NCI-H524 (cell line): ENCODE data around the gene RAP1GDS1.
"Not testable (repeated sequence)": the region's sequence is repeated elsewhere in the genome, so short reads cannot be mapped to it uniquely, and the experiment has no call there.

Source experiments
- DNase-seq, 2 experiments: peaks; one replicate each; lab custom pipeline; 2025; lab: John Stamatoyannopoulos, UW

The RAP1GDS1 gene

GRCh38 chr4:98434816-98435215, 173.6 kb downstream of the RAP1GDS1 start:
- no peak for DNase-seq

GRCh38 chr4:98444371-98444770, 183.2 kb downstream of the RAP1GDS1 start:
- DNase-seq, result no peak

DNA sequence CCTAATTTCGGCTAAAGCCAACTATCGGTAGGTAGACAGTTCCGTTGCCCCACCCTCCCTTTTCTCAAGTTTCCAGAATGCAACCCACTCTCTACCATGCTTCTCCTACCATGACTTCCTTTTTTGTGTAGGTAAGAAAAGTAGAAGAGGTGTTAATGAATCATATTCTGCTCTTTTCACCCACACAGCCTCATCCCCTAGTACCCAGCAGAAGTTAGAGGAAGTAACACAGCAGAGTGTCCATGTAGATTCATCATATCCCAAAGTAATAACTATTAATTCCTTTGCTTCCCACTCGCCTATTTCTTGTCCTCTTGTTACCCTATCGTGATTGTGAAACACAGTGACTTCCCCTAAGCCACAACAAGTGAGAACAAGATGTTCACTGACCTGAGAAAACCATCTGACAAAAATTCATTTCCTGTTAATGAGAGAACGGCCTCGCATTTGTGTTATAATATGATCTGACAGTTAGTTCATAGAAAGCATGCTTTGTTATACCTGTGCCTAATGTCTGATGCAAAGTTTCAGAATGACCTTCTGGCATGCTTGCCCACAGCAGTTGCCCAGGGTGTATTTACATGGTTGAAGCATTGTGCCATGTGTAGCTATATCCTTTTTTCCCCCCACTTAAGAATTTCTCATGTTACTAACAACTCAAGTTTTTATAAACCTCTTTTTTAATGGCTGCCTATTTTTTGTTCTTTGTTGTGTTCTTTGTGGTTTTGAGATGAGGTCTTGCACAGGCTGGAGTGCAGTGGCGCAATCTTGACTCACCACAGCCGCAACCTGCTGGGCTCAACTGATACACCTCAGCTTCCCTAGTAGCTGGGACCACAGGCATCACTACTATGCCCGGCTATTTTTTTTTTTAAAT, 185.6 kb downstream of the RAP1GDS1 start:
- no peak for DNase-seq

DNA sequence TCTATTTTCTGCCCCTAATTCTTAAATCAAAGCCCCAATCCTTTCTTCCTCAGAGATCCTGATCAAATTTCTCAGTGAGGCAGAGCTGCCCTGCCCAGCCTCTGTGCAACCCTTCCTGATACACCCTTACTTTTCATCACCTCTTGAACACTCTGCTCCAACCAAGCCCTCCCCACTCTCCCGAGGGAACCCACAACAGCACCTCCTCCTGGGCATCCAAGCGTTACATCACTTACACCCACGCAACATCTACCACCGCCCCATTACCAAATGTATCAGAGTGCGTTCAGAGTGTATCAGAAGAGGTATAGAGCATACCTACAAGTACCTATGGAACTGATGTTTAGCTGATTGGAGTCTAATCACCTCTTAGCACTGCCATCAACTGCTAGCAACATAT, 186.5 kb downstream of the RAP1GDS1 start:
- DNase-seq, result no peak

- peak; percentile 4 to 70 for DNase-seq
Observed at GRCh38 chr4:98448908-98449307, 187.7 kb downstream of the RAP1GDS1 start.

DNA sequence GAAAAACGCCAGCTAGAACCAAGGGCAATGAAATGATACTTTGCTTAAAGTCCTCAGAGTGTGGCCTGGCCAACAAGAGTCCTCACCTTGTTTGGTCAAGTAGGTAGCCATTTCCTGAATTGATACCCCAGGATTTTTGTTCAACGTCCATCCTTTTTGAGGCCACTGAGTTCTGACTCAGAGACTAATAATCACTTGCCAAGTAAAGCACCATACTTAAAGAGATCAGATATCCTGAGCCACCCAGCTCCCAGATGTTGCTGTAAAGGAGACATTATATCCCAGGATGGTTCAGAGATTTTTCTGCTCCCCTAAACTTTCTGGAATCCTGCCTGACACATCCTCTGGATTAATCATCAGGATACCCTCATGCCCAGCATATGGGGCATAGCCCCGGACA, 190.9 kb downstream of the RAP1GDS1 start:
- DNase-seq, result peak in 1 of 2 experiments; percentile 4

DNA sequence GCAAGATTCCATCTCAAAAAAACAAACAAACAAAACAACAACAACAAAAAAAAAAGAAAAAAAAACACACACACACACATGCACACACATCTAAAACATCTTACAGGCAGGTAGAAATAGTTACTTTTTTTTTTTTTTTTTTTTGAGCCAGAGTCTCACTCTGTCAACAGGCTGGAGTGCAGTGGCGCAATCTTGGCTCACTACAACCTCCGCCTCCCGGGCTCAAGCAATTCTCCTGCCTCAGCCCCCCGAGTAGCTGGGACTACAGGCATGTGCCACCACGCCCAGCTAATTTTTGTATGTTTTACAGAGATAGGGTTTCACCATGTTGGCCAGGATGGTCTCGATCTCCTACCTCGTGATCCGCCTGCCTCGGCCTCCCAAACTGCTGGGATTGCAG, 196.2 kb downstream of the RAP1GDS1 start:
- not testable (repeated sequence) for DNase-seq

GRCh38 chr4:98461121-98461865, 200.1 kb downstream of the RAP1GDS1 start:
- DNase-seq, result not testable (repeated sequence)

GRCh38 chr4:98462487-98462886, 201.3 kb downstream of the RAP1GDS1 start:
- DNase-seq, result no peak

DNA sequence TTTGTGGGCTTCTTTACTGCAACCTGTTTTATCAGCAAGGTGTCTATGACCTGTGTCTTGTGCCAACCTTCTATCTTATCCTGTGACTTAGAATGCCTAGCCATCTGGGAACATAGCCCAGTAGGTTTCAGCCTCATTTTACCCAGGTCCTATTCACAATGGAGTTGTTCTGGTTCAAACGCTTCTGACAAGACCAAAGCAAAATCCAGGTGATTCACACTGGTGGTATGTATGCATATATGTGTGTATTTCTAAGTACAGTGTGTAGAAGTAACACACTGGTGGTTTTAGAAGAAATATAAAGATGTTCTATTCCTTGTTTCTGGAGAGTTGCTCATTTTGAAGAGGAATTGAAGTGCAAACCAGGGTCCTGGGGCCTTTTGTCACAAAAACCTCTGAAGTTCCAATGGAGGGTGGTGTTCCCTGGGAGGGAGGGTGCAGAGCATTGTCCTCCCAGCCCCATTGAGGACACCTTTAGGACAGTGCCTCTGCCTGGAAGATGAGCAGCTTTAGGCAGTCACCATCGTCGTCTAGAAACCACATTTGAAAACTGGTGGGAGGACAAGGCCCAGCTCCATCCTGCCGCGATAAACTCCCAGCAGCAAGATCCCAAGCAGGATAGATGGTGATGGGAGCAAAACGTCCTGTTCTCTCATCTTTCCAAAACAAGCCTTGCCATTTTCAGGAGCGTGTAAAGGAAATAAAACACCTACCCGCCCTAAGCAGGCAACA, 205.8 kb downstream of the RAP1GDS1 start:
- no peak for DNase-seq

DNA sequence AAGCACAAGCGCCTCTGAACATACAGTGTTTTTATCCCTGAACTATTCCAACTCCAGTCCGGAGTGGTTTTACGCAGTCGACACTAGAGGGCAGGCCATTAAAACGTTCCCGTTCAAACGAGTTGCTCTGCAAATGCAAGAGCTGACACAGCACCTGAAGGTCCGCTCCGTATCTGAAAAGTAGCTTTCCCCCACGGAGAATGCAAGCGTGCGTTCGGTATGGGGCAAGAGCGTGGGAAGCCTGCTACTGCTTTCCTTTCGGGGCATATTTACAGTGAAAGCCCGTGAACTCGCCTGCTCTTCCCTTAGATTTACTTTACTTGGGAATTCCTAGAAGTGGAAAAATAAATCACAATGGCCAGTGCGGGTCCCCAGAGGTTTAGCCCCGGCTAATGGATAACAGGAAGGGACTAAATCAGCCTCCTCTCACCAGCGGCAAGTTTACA, 206.5 kb downstream of the RAP1GDS1 start:
- peak; percentile 50 to 73 for DNase-seq

- DNase-seq, result no peak
Observed at GRCh38 chr4:98468709-98469108, 207.5 kb downstream of the RAP1GDS1 start.

GRCh38 chr4:98469771-98470170, 208.6 kb downstream of the RAP1GDS1 start:
- DNase-seq, result no peak

DNA sequence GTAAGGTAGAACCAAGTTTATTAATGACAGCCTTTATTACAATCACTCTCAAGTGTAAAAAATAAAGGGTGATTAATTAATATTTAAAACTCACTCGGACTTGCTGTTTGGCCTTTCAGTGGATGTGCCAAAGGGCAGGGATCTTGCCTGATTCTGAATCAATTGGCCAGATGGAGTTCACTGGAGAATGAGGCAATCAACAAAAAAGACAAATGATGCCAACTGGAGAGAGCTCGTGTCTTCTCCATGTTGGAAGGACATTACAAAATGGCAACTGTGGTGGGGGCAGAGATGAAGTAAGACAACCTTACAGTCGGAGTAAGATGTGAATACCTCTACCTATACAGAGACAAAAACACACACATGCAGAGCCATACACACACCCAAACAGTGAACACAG, 209.2 kb downstream of the RAP1GDS1 start:
- DNase-seq, result no peak

GRCh38 chr4:98470831-98471230, 209.6 kb downstream of the RAP1GDS1 start:
- no peak for DNase-seq

DNA sequence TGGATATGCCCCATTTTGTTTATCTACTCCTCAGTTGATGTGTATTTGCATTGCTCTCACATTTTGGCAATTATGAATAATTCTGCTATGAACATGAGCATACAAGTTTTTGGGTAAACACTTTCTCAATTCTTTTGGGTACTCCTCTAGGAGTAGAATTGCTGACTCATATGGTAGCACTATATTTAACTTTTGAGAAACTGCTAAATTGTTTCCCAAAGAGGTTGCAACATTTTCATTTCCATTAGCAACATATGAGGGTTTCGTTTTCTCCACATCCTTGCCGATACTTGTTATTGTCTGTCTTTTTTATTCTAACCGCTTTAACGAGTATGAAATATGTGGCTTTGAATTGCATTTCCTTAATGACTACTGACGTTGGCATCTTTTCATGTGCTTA, 211.9 kb downstream of the RAP1GDS1 start:
- DNase-seq, result no peak

DNA sequence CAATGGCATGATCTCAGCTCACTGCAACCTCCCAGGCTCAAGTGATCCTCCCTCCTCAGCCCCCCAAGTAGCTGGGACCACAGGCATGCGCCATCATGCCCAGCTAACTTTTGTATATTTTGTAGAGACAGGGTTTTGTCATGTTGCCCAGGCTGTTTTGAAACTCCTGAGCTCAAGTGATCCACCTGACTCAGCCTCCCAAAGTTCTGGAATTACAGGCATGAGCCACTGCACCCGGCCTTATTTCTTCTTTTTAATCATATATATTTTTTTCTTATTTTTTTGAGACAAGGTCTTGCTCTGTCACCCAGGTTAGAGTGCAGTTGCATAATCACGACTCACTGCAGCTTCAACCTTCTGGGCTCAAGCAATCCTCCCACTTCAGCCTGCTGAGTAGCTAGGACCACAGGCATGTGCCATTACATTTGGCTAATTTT, 213.2 kb downstream of the RAP1GDS1 start:
- no peak for DNase-seq

- no peak for DNase-seq
Observed at GRCh38 chr4:98476891-98477290, 215.7 kb downstream of the RAP1GDS1 start.

- DNase-seq, result not testable (repeated sequence)
Observed at GRCh38 chr4:98479590-98479989, 218.4 kb downstream of the RAP1GDS1 start.

DNA sequence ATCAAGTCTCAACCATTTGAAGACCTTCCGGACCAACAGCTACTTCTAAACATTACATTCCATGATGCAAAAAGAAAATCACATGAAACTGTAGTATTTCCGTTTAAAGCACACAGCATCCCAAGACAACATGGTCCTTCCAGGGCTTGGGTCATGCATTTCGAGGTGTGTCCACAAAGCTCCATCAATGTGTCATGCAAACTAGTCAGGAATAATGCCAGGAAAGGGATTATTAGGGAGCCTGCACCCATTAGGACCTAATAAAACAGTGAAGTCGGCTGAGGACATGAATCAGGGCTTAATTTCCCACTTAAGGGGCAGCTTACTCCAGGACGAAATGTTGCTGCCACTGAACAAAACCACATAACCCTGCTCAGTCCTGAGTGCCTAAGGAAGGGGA, 219.4 kb downstream of the RAP1GDS1 start:
- no peak for DNase-seq

DNA sequence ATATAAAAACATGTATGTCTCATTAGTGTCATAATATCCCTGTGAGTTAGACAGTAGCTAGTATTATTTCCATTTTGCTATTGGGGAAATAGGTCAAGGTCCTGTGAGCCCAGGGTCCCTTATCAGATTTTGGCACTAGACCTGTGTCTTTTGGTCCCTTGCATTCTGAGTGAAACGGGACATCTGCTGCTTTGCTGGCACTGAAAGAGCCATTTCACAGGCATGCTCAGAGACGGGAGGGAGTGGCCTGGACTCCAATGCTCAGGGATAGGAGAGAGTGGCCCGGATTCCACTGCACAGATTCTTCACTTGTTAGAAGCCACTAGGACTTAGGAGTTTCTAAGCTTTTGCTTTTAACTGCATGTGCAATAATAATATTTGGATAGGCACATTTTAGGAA, 220.0 kb downstream of the RAP1GDS1 start:
- no peak for DNase-seq

DNA sequence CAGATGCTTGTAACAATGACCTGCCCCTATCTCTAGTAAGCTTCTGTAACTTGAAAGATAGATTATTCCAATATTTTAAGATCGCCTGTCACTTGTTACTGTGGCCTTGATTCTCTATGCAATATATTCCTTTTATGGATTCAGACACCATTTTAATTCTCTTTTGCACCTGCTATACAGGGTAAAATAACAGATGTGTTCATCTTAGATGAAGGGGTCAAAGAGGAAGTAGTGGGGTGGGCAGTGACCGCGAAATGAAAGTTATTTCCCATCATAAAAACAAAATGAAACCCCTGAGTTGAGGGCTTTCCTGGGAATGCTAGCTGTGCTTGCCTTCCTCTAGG, 221.3 kb downstream of the RAP1GDS1 start:
- DNase-seq, result no peak
